GM12873 (cell line): Measurements from ENCODE around the gene DUOXA2.

Experiments
- TF ChIP-seq, protein P1 (sequence below): IDR thresholded peaks from 2 replicates; pipeline ENCODE4 v1.5.1; 2012; ENCODE audit warnings: low read depth, mild to moderate bottlenecking, moderate library complexity, low read length, control low read depth; ENCODE audit not compliant: insufficient read depth; ENCODE audit errors: missing control alignments

The DUOXA2 gene

DNA sequence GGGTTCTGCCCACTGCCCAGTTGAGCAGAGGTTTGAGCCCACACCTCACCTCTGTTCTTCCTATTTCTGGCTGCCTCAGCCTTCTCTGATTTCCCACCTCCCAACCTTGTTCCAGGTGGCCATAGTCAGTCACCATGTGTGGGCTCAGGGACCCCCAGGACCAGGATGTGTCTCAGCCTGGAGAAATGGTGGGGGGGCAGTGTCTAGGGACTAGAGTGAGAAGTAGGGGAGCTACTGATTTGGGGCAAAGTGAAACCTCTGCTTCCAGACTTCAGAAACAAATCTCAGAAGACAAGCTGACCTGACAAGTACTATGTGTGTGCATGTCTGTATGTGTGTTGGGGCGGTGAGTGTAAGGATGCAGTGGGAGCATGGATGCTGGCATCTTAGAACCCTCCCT lies 50.8 kb downstream of the DUOXA2 start:
- TF ChIP-seq, protein P1, sequence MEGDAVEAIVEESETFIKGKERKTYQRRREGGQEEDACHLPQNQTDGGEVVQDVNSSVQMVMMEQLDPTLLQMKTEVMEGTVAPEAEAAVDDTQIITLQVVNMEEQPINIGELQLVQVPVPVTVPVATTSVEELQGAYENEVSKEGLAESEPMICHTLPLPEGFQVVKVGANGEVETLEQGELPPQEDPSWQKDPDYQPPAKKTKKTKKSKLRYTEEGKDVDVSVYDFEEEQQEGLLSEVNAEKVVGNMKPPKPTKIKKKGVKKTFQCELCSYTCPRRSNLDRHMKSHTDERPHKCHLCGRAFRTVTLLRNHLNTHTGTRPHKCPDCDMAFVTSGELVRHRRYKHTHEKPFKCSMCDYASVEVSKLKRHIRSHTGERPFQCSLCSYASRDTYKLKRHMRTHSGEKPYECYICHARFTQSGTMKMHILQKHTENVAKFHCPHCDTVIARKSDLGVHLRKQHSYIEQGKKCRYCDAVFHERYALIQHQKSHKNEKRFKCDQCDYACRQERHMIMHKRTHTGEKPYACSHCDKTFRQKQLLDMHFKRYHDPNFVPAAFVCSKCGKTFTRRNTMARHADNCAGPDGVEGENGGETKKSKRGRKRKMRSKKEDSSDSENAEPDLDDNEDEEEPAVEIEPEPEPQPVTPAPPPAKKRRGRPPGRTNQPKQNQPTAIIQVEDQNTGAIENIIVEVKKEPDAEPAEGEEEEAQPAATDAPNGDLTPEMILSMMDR = no peak

DNA sequence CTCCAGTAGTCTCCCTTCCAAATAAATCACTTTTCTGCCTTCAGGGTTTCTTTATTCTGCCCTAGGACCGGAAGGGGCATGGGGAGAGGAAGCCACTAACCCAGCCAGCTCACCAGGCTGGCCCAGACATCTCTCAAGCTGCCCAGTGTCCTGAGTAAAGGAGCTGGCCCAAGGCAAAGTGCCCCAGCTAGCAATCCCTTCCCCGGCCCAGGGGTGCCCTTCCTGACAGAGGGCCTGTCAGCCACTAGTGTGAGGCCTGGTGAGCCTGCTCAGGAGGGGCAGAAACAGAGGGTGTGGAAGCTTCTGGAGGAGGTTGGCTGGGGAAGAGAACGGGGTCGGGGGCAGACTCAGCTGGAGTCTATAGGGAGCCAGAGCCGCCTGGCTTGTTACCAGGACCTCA lies 51.4 kb downstream of the DUOXA2 start:
- TF ChIP-seq, protein P1 = no peak

DNA sequence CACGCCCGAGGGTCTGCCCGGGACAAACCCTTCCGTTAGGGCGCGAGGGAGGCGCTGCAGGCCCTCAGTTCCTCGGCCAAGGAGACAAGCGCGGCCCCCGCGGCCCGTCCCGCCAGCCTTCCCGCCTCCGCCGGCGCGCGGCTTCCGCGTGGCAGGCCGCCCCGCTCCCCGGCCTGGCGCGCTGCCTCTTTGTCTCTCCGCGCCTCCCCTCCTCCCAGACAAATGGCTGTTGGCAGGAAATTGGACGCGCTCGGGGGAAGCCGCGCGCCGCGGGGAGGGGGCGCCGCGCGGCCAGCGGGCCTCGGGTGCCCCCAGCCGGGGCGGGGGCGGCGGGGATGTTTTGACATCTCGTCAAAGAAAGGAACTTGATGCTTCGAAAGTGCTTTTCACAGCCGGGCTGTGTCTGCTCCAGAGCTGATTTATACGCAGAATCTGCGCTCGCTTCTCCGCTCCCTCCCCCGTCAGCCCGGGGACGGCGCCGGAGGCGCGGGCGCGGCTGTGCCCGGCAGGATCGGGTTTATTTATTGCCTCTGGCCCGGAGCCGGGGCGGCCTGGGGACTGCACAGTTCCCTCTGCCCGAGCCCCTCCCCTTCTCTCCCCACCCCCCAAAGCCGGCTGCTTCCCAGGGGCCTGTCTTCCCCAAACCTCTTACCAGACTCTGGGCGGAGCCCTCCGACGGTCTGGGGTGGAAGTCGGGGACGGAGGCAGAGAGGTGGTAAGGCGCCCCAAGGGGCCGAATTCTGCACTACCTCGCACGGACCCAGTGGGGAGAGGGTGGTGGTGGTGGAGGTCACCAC lies 52.9 kb downstream of the DUOXA2 start:
- TF ChIP-seq, protein P1 = peak; percentile 88

DNA sequence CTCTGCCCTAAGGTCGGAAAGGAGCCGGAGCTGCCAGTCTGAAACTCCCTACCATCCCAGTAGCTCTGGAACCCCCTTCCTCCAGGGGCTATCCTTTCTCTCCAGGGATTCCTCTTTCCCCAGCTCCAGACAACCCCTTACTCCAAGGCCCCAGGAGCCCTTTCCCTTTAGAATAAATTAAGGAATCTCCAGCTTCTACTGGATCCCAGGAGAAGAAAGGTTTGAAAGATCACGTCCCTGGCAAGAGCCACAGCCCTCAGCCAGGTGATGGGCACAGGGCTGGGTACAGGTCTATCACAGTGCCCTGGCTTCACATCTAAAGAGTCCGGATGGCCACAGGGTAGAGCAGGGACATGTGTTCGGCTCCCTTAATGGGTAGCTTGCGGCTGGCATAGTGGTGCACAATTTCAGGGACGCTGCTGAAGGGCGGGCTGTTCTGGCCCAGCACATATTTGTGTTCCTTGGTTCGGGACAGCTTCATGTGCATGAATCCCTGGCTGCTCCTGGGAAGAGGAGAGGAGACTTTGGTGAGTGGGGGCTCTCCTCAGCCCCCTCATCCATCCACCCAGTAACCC lies 53.6 kb downstream of the DUOXA2 start:
- TF ChIP-seq, protein P1 = no peak
